Gastroesophageal sphincter (tissue), 4 donors: ENCODE data around the gene SHOX. TPM values are rescaled to one million over a fixed set of nuclear protein-coding genes. Genes with fewer than 3 reads are reported as not detected.

Experiments
- ATAC-seq: fragments of 150-250 bp; one replicate; pipeline ENCODE4 v1.9.1; 2016; ENCODE audit warnings: mild to moderate bottlenecking, moderate library complexity
- H3K27ac ChIP-seq, 4 donors: fragments of 200-600 bp; sonication (generic) in 3 of 4; 1 replicate in 3 of 4; 2 replicates in 1 of 4; pipeline ENCODE4 v1.5.1; 2016 to 2019
- H3K27me3 ChIP-seq: fragments of 200-600 bp; sonication (generic); one replicate; pipeline ENCODE4 v1.5.1; 2019
- H3K36me3 ChIP-seq, 2 donors: fragments of 200-600 bp; sonication (generic); one replicate each; pipeline ENCODE4 v1.5.1; 2019; ENCODE audit warnings: control low read depth in 1 of 2
- H3K4me1 ChIP-seq, 3 donors: fragments of 200-600 bp; sonication (generic); 1 replicate in 2 of 3; 2 replicates in 1 of 3; pipeline ENCODE4 v1.5.1; 2016 to 2019; ENCODE audit warnings: control low read depth in 2 of 3
- H3K4me3 ChIP-seq, 2 donors: fragments of 200-600 bp; sonication (generic); one replicate each; pipeline ENCODE4 v1.5.1; 2019; ENCODE audit warnings: mild to moderate bottlenecking in 1 of 2, moderate library complexity in 1 of 2
- H3K9me3 ChIP-seq, 3 donors: fragments of 200-600 bp; sonication (generic); one replicate each; pipeline ENCODE4 v1.5.1; 2017 to 2019; ENCODE audit warnings: control low read depth in 2 of 3
- CTCF ChIP-seq, 4 experiments: fragments of 200-600 bp in 2 of 4; fragments of 450-650 bp in 2 of 4; sonication (generic) in 1 of 4; IDR thresholded peaks; one replicate each; pipeline ENCODE4 v1.5.1; 2017 to 2019; ENCODE audit warnings: antibody characterized with exemption in 4 of 4, mild to moderate bottlenecking in 2 of 4, moderate library complexity in 2 of 4
- EP300 ChIP-seq: sonication (generic); formaldehyde crosslinking; IDR thresholded peaks from one replicate; pipeline ENCODE4 v1.6.1; 2017; ENCODE audit warnings: antibody characterized with exemption, mild to moderate bottlenecking
- POLR2A ChIP-seq, 2 donors: fragments of 450-650 bp; IDR thresholded peaks; one replicate each; pipeline ENCODE4 v1.6.1; 2017; ENCODE audit warnings: antibody characterized with exemption in 2 of 2, mild to moderate bottlenecking in 2 of 2, moderate library complexity in 1 of 2
- POLR2AphosphoS5 ChIP-seq: sonication (generic); formaldehyde crosslinking; IDR thresholded peaks from one replicate; pipeline ENCODE4 v1.6.1; 2017; ENCODE audit warnings: antibody characterized with exemption
- WGBS, 2 donors: methylation state at CpG; one replicate each; pipeline ENCODE4 v1.1.5; 2018; ENCODE audit warnings: low coverage in 1 of 2; 5-methylcytosine and 5-hydroxymethylcytosine counted together
- total RNA-seq, 4 donors: library from RNA; depleted of rRNA; stranded (reverse); fragments of >200 nt; gene quantifications; one replicate each; pipeline ENCODE4 v1.1.0, GENCODE V29; 2016

Gene SHOX
- total RNA-seq, 4 donors from 2014 or later = not detected

DNA sequence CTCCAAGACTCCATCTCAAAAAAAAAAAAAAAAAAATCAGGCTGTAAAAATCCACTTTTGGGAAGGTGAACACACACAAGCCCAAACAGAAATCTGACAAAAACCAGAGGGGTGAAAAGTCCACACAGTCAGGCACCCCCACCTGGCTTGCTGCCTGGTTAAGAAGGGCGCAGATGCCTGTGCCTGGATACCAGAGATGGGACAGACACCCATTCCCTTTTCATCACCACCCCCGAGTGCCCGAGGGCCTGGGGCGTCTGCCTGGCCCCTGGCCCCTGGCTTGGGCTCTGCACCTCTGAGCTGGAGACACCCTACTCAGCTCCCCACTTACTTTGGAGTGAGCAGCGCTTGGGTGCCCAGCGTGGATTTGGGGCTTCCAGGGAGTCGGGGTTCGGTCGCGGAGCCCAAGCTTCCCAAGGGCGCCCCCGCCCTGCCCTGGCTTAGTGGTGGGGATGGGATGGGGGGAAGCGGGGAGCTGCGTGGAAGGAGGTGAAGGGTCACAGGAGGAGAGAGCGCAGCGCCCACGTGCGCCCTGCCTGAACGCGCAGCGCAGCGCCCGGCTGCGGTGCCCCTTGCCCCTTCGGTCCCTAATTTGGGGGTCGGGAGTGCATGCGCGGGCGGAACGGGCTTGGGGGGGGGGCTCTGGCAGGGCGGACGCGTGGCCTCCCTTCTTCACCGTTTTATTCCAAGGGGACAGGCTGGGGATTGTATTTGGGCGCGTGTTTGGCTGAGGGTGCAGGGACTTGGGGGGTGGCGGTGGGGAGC, 11.3 kb downstream of the SHOX start:
- Histone ChIP-seq H3K4me1 (peaks cover 0 to 23% (median 0%) of the 10 kb centered on the region in 3 donors), H3K4me3 (no peak overlapping the region), H3K36me3 (no peaks in the 10 kb centered on the region), H3K27me3 (peaks cover 91% of the 10 kb centered on the region), H3K27ac (no peak overlapping the region), H3K9me3 (no peaks in the 10 kb centered on the region)
- 20% methylated on average over 1 of the region's 37 CpGs; no CpG with 5 or more reads in 1 of the 2 donors for whole genome bisulfite sequencing, 2 donors
- ATAC-seq = no peak
- TF ChIP-seq POLR2A (IDR thresholded peaks at IDR 0.05) (no peak), CTCF (IDR thresholded peaks at IDR 0.05) (no peak), POLR2AphosphoS5 (no peak), EP300 (no peak)

DNA sequence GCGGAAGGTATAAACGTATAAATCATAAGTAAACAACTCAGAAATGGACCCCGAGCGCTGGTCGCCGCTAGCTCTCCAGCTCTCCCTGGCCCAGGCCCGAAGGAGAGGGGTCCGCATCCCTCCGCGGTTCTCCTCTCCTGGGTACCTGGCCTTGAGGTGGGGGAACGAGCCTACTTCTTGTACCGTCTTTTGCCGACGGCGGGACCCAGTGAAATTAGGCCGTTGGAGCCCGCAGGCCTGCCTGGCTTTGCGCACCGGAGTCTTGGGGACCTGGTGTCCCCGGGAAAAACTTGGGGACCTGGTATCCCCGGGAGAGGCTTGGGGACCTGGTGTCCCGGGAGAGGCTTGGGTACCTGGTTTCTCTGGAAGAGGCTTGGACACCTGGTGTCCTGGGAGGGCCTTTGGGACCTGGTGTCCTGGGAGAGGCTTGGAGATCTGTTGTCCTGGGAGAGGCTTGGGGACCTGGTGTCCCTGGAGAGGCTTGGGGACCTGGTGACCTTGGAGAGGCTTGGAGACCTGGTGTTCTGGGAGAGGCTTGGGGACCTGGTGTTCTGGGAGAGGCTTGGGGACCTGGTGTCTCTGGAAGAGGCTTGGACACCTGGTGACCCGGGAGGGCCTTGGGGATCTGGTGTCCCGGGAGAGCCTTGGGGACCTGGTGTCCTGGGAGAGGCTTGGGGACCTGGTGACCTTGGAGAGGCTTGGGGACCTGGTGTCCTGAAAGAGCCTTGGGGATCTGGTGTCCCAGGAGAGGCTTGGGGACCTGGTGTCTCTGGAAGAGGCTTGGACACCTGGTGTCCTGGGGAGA, 12.0 kb downstream of the SHOX start:
- H3K27me3 ChIP-seq = peaks cover 84% of the 10 kb centered on the region
- H3K36me3 ChIP-seq = no peaks in the 10 kb centered on the region
- H3K4me1 ChIP-seq = peaks cover 0 to 16% (median 0%) of the 10 kb centered on the region in 3 donors
- no peak overlapping the region for H3K27ac ChIP-seq
- H3K4me3 ChIP-seq = no peak overlapping the region
- ATAC-seq = no peak
- TF ChIP-seq EP300 = no peak
- no peak for TF ChIP-seq CTCF (IDR thresholded peaks at IDR 0.05)
- no peaks in the 10 kb centered on the region for H3K9me3 ChIP-seq
- WGBS, 2 donors = 0 to 4% methylated on average over 8 to 9 of the region's 24 CpGs

DNA sequence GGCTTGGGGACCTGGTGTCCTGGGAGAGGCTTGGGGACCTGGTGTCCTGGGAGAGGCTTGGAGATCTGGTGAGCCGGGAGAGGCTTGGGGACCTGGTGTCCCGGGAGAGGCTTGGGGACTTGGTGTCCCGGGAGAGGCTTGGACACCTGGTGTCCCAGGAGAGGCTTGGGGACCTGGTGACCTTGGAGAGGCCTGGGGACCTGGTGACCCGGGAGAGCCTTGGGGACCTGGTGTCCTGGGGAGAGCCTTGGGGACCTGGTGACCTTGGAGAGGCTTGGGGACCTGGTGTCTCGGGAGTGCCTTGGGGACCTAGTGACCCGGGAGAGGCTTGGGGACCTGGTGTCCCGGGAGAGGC, 12.6 kb downstream of the SHOX start:
- Histone ChIP-seq H3K4me3 (no peak overlapping the region), H3K4me1 (peaks cover 0 to 12% (median 0%) of the 10 kb centered on the region in 3 donors), H3K27ac (no peak overlapping the region), H3K36me3 (no peaks in the 10 kb centered on the region), H3K27me3 (peaks cover 79% of the 10 kb centered on the region), H3K9me3 (no peaks in the 10 kb centered on the region)
- no peak for ATAC-seq
- 40 to 54% methylated on average over 1 to 3 of the region's 7 CpGs for WGBS, 2 donors
- no peak for TF ChIP-seq CTCF (IDR thresholded peaks at IDR 0.05)
- TF ChIP-seq POLR2AphosphoS5 = no peak
- TF ChIP-seq EP300 = no peak
- no peak for TF ChIP-seq POLR2A (IDR thresholded peaks at IDR 0.05)

- H3K27me3 ChIP-seq = peaks cover 73% of the 10 kb centered on the region
- peaks cover 0 to 12% (median 0%) of the 10 kb centered on the region in 3 donors for H3K4me1 ChIP-seq
- no peak overlapping the region for H3K4me3 ChIP-seq
- WGBS, 2 donors = 0% methylated on average over 2 of the region's 19 CpGs; no CpG with 5 or more reads in 1 of the 2 donors
- no peak for TF ChIP-seq POLR2AphosphoS5
- no peak for TF ChIP-seq POLR2A (IDR thresholded peaks at IDR 0.05)
- TF ChIP-seq CTCF (IDR thresholded peaks at IDR 0.05) = no peak
- TF ChIP-seq EP300 = no peak
- no peak for ATAC-seq
- H3K36me3 ChIP-seq = no peaks in the 10 kb centered on the region
- H3K27ac ChIP-seq = no peak overlapping the region
- H3K9me3 ChIP-seq = no peaks in the 10 kb centered on the region
Measured at GRCh38 chrX:643911-644303, 13.3 kb downstream of the SHOX start.
